Ovary (tissue), 3 donors: Measurements from ENCODE around the gene NID2.

Experiments
- CTCF ChIP-seq, 3 donors: fragments of 450-650 bp in 2 of 3; fragments of 200-600 bp in 1 of 3; IDR thresholded peaks; one replicate each; pipeline versions ENCODE4 v1.5.1 to v1.8.0; 2016 to 2022; ENCODE audit warnings: antibody characterized with exemption in 3 of 3, mild to moderate bottlenecking in 1 of 3
- POLR2A ChIP-seq: fragments of 450-650 bp; IDR thresholded peaks from one replicate; pipeline ENCODE4 v1.6.1; 2017; ENCODE audit warnings: antibody characterized with exemption, mild to moderate bottlenecking, moderate library complexity
- donor health status: DM: no; HTN: no; CAD: no.

- TF ChIP-seq CTCF (IDR thresholded peaks at IDR 0.05) (no peak), POLR2A (no peak)
Observed at GRCh38 chr14:52076334-52076733, 7.5 kb upstream of the NID2 start.
